HepG2 (cell line): ENCODE measurements around the gene INTS14. TPM values are rescaled to one million over a fixed set of nuclear protein-coding genes. Genes with fewer than 3 reads are reported as not detected.

ENCODE experiments used
- AFF4 ChIP-seq: sonication (generic); formaldehyde crosslinking; IDR thresholded peaks from 2 replicates; pipeline ENCODE4 v1.4.0; 2020; ENCODE audit warnings: missing genetic modification reagents
- AGO1 ChIP-seq: fragments of 200-400 bp; formaldehyde crosslinking; IDR thresholded peaks from 2 replicates; pipeline ENCODE4 v1.6.1; 2017; ENCODE audit warnings: mild to moderate bottlenecking, low read depth, low read length, moderate library complexity; ENCODE audit not compliant: poor library complexity, severe bottlenecking
- FIP1L1 ChIP-seq: fragments of 200-400 bp; formaldehyde crosslinking; IDR thresholded peaks from 2 replicates; pipeline ENCODE4 v1.6.1; 2018; ENCODE audit warnings: low read depth, mild to moderate bottlenecking, low read length, moderate library complexity, borderline replicate concordance; ENCODE audit not compliant: insufficient read depth
- GPN1 ChIP-seq: sonication (generic); formaldehyde crosslinking; IDR thresholded peaks from 2 replicates; pipeline ENCODE4 v1.5.1; 2020; ENCODE audit warnings: missing genetic modification reagents, borderline replicate concordance
- HNRNPK ChIP-seq: fragments of 200-400 bp; formaldehyde crosslinking; IDR thresholded peaks from 2 replicates; pipeline ENCODE4 v1.6.1; 2018; ENCODE audit warnings: low read length, low read depth, moderate library complexity, mild to moderate bottlenecking; ENCODE audit not compliant: poor library complexity, severe bottlenecking
- IRF9 ChIP-seq: sonication (generic); formaldehyde crosslinking; IDR thresholded peaks from 2 replicates; pipeline ENCODE4 v1.8.0; 2022; ENCODE audit warnings: missing genetic modification reagents, mild to moderate bottlenecking, borderline replicate concordance
- MIXL1 ChIP-seq: IDR thresholded peaks from 2 replicates; pipeline ENCODE4 v1.6.1; 2016
- ONECUT2 ChIP-seq: sonication (generic); formaldehyde crosslinking; IDR thresholded peaks from 2 replicates; pipeline ENCODE4 v1.4.0; 2020; ENCODE audit warnings: missing genetic modification reagents
- PLRG1 ChIP-seq: fragments of 450-650 bp; conservative IDR thresholded peaks from 2 replicates; pipeline ENCODE4 v1.6.1; 2016
- RERE ChIP-seq: IDR thresholded peaks from 2 replicates; pipeline ENCODE4 v1.6.1; 2016; ENCODE audit warnings: low read depth, missing genetic modification reagents, missing compliant biosample characterization
- SATB2 ChIP-seq: sonication (generic); formaldehyde crosslinking; IDR thresholded peaks from 2 replicates; pipeline ENCODE4 v1.5.0; 2020; ENCODE audit warnings: missing genetic modification reagents
- ZNF264 ChIP-seq: sonication (generic); formaldehyde crosslinking; IDR thresholded peaks from 2 replicates; pipeline ENCODE4 v1.4.0; 2020; ENCODE audit warnings: missing genetic modification reagents
- ZNF343 ChIP-seq: sonication (generic); formaldehyde crosslinking; IDR thresholded peaks from 2 replicates; pipeline ENCODE4 v1.4.0; 2020; ENCODE audit warnings: mild to moderate bottlenecking, missing genetic modification reagents
- ZNF501 ChIP-seq: sonication (generic); formaldehyde crosslinking; IDR thresholded peaks from 2 replicates; pipeline ENCODE4 v1.5.1; 2020; ENCODE audit warnings: mild to moderate bottlenecking, moderate library complexity, missing genetic modification reagents
- ZNF547 ChIP-seq: sonication (generic); formaldehyde crosslinking; IDR thresholded peaks from 2 replicates; pipeline ENCODE4 v1.5.1; 2020; ENCODE audit warnings: mild to moderate bottlenecking, missing genetic modification reagents
- ZNF558 ChIP-seq: sonication (generic); formaldehyde crosslinking; IDR thresholded peaks from 2 replicates; pipeline ENCODE4 v1.9.0; 2022; ENCODE audit warnings: mild to moderate bottlenecking, missing genetic modification reagents, borderline replicate concordance
- ZNF75D ChIP-seq: sonication (generic); formaldehyde crosslinking; IDR thresholded peaks from 2 replicates; pipeline ENCODE4 v1.8.1; 2023; ENCODE audit warnings: missing genetic modification reagents, mild to moderate bottlenecking, borderline replicate concordance
- ZNF850 ChIP-seq: sonication (generic); formaldehyde crosslinking; conservative IDR thresholded peaks from 2 replicates; pipeline ENCODE4 v1.9.0; 2021; ENCODE audit warnings: mild to moderate bottlenecking, missing genetic modification reagents
- polyA plus RNA-seq, 8 experiments: library from polyadenylated mRNA; depleted of rRNA in 3 of 8; stranded (reverse) in 7 of 8; unstranded in 1 of 8; fragments of >200 nt; fragmentation: Illumina TruSeq in 4 of 8; extraction: Trizol in 4 of 8; gene quantifications; 2 replicates each; pipeline versions ENCODE4 v1.2.1 to v1.2.3, GENCODE V29; 2011 to 2016; ENCODE audit warnings: low read depth in 4 of 8, missing spikeins in 1 of 8, mixed read lengths in 1 of 8; ENCODE audit not compliant: insufficient read depth in 1 of 8
- total RNA-seq, 5 experiments: library from RNA; depleted of rRNA; stranded (reverse); fragments of >200 nt; fragmentation: Illumina TruSeq; extraction: Trizol; gene quantifications; 2 replicates each; pipeline ENCODE4 v1.2.3, GENCODE V29; 2016; ENCODE audit warnings: low read depth in 1 of 5

The INTS14 gene
- total and polyA plus RNA-seq, 2 of the 13 experiments (the other 11 are each of a cell fraction or from before 2014, with no cell fraction given) = 41.4 to 52.0 TPM

GRCh38 chr15:65610871-65611718 is at the start of gene INTS14 (continued):
- TF ChIP-seq RERE (CRISPR knock-in tag) (peak; percentile 69; the same call in 1 of the 2 replicates), FIP1L1 (peak; percentile 80; the same call in 1 of the 2 replicates), AFF4 (CRISPR knock-in tag) (0 out of 2 replicates have a peak, but pooled peaks have one; percentile 73), ZNF850 (0 out of 2 replicates have a peak, but pooled peaks have one; percentile 52), ZNF501 (CRISPR knock-in tag) (peak; percentile 70), GPN1 (CRISPR knock-in tag) (0 out of 2 replicates have a peak, but pooled peaks have one; percentile 49), ONECUT2 (CRISPR knock-in tag) (no peak), ZNF547 (CRISPR knock-in tag) (peak; percentile 92), IRF9 (peak; percentile 87; the same call in 1 of the 2 replicates), AGO1 (peak; percentile 63), ZNF75D (CRISPR knock-in tag) (no peak), ZNF558 (CRISPR knock-in tag) (peak; percentile 20; the same call in 1 of the 2 replicates), SATB2 (CRISPR knock-in tag) (no peak; the same call in 1 of the 2 replicates), ZNF343 (peak; percentile 92), ZNF264 (peak; percentile 76; the same call in 1 of the 2 replicates), PLRG1 (no peak), HNRNPK (peak; percentile 86), MIXL1 (CRISPR knock-in tag) (peak; percentile 88)
